DND-41 (cell line): ENCODE measurements around the gene CFAP58.

Experiments
- CTCF ChIP-seq: IDR thresholded peaks from 2 replicates; pipeline ENCODE4 v1.5.1; 2012; ENCODE audit warnings: borderline replicate concordance, low read length, moderate library complexity, mild to moderate bottlenecking; ENCODE audit not compliant: poor library complexity, severe bottlenecking; ENCODE audit errors: extremely low read depth
- EZH2 ChIP-seq: IDR thresholded peaks from 3 replicates; pipeline ENCODE4 v1.6.1; 2012; ENCODE audit warnings: borderline replicate concordance, low read depth, mild to moderate bottlenecking, moderate library complexity, low read length, inconsistent platforms; ENCODE audit not compliant: severe bottlenecking

GRCh38 chr10:104447331-104447730 is 93.7 kb downstream of the CFAP58 start:
- no peak for TF ChIP-seq CTCF
- no peak for TF ChIP-seq EZH2
